MM.1S (cell line): ENCODE results near the gene REC8.

Source experiments
- CTCF ChIP-seq: fragments of 300-600 bp; sonication (generic); IDR thresholded peaks from 2 replicates; pipeline ENCODE4 v1.5.1; 2016; ENCODE audit warnings: antibody characterized with exemption, low read length, mixed read lengths
- EZH2 ChIP-seq: fragments of 300-600 bp; sonication (generic); optimal IDR thresholded peaks from 2 replicates; pipeline ENCODE3; 2017; ENCODE audit warnings: low read depth, mild to moderate bottlenecking, antibody characterized with exemption, low read length, mixed read lengths
- EZH2phosphoT487 ChIP-seq: fragments of 300-600 bp; sonication (generic); IDR thresholded peaks from 2 replicates; pipeline ENCODE4 v1.6.1; 2018; ENCODE audit warnings: antibody characterized with exemption, low read length

- TF ChIP-seq CTCF (no peak), EZH2 (no peak), EZH2phosphoT487 (no peak)
Observed at GRCh38 chr14:24147761-24148428, 24.0 kb upstream of the REC8 start.
